OCI-LY7 (cell line): Measurements from ENCODE around the gene FNDC3A. TPM values are rescaled to one million over a fixed set of nuclear protein-coding genes. Genes with fewer than 3 reads are reported as not detected.

Source experiments
- BruUV-seq: library from RNA; stranded (reverse); fragments of 400-500 nt; replicated peaks from 2 replicates; lab custom pipeline; 2021; lab: Mats Ljungman, UMichigan
- CTCF ChIA-PET: fragments of 300-600 bp; sonication (Branson Sonifier 250); formaldehyde crosslinking; loops from one replicate; lab custom pipeline; 2022; ENCODE audit warnings: antibody characterized with exemption; ENCODE audit not compliant: unreplicated experiment; lab: Charles Lee
- POLR2A ChIA-PET: fragments of 300-600 bp; sonication (Branson Sonifier 250); formaldehyde crosslinking; loops from one replicate; lab custom pipeline; 2022; ENCODE audit warnings: antibody characterized with exemption; lab: Charles Lee
- DNase-seq: peaks from one replicate; pipeline ENCODE4 v3.0.0-alpha.2; 2015; ENCODE audit warnings: low spot score
- H2AFZ ChIP-seq: fragments of 200-600 bp; sonication (generic), shearing (Covaris generic); 2 replicates; pipeline ENCODE4 v1.6.1; 2014; ENCODE audit warnings: mild to moderate bottlenecking, antibody characterized with exemption, low read length, moderate library complexity
- H3K27ac ChIP-seq: fragments of 200-600 bp; sonication (generic); 2 replicates; pipeline ENCODE4 v1.5.1; 2014; ENCODE audit warnings: mixed run types, low read depth, mild to moderate bottlenecking, moderate library complexity, low read length, inconsistent platforms; ENCODE audit not compliant: poor library complexity, severe bottlenecking
- H3K36me3 ChIP-seq: fragments of 200-600 bp; sonication (generic); 2 replicates; pipeline ENCODE4 v1.6.1; 2014; ENCODE audit warnings: mild to moderate bottlenecking, antibody characterized with exemption, low read length, moderate library complexity, mixed read lengths; ENCODE audit not compliant: insufficient read depth
- H3K4me1 ChIP-seq: fragments of 200-600 bp; sonication (generic); 2 replicates; pipeline ENCODE4 v1.5.1; 2014; ENCODE audit warnings: mild to moderate bottlenecking, low read length; ENCODE audit not compliant: insufficient read depth, poor library complexity, severe bottlenecking
- H3K4me2 ChIP-seq: fragments of 200-600 bp; sonication (generic); 2 replicates; pipeline ENCODE4 v1.6.1; 2014; ENCODE audit warnings: mild to moderate bottlenecking, low read length
- H3K4me3 ChIP-seq: fragments of 200-600 bp; sonication (generic); 2 replicates; pipeline ENCODE4 v1.5.1; 2014; ENCODE audit warnings: mild to moderate bottlenecking, low read depth, low read length; ENCODE audit not compliant: poor library complexity, severe bottlenecking
- H3K79me2 ChIP-seq: fragments of 200-600 bp; sonication (generic); 2 replicates; pipeline ENCODE4 v1.6.1; 2016; ENCODE audit warnings: low read depth, mild to moderate bottlenecking, low read length, moderate library complexity, mixed read lengths; ENCODE audit not compliant: insufficient read depth
- H3K9me2 ChIP-seq: fragments of 200-600 bp; sonication (generic); 2 replicates; pipeline ENCODE4 v1.6.1; 2016; ENCODE audit warnings: mild to moderate bottlenecking, low read length, mixed read lengths; ENCODE audit not compliant: insufficient read depth
- H3K9me3 ChIP-seq: fragments of 200-600 bp; sonication (generic); 2 replicates; pipeline ENCODE4 v1.6.1; 2014; ENCODE audit warnings: mild to moderate bottlenecking, mixed run types, low read length, mixed read lengths
- H4K20me1 ChIP-seq: fragments of 200-600 bp; sonication (generic); 2 replicates; pipeline ENCODE4 v1.6.1; 2014; ENCODE audit warnings: mild to moderate bottlenecking, antibody characterized with exemption, low read length, moderate library complexity, mixed read lengths; ENCODE audit not compliant: insufficient read depth
- EZH2phosphoT487 ChIP-seq: fragments of 200-600 bp; sonication (generic); IDR thresholded peaks from 2 replicates; pipeline ENCODE4 v1.6.1; 2018; ENCODE audit warnings: low read depth, borderline replicate concordance, mild to moderate bottlenecking, mixed run types, antibody characterized with exemption, low read length, moderate library complexity, mixed read lengths
- intact Hi-C: fragments of 100-400 bp; cut with micrococcal nuclease; formaldehyde crosslinking; loops from one replicate; pipeline ENCODE4 v1.10.0; 2022; ENCODE audit not compliant: unreplicated experiment
- total RNA-seq, 2 experiments: library from RNA; depleted of rRNA in 1 of 2; stranded (reverse); fragments of >200 nt in 1 of 2; shearing (Covaris generic) in 1 of 2; gene quantifications; 2 replicates each; pipeline ENCODE4 v1.2.3, GENCODE V29; 2014 to 2022
- TF ChIP-seq, protein P1 (sequence below): fragments of 200-600 bp; sonication (generic); conservative IDR thresholded peaks from 2 replicates; pipeline ENCODE4 v1.5.1; 2014; ENCODE audit warnings: mild to moderate bottlenecking, antibody characterized with exemption, low read length, moderate library complexity, mixed read lengths

FNDC3A gene
- total RNA-seq, 2 experiments from 2014 or later = 38.7 to 59.6 TPM

DNA sequence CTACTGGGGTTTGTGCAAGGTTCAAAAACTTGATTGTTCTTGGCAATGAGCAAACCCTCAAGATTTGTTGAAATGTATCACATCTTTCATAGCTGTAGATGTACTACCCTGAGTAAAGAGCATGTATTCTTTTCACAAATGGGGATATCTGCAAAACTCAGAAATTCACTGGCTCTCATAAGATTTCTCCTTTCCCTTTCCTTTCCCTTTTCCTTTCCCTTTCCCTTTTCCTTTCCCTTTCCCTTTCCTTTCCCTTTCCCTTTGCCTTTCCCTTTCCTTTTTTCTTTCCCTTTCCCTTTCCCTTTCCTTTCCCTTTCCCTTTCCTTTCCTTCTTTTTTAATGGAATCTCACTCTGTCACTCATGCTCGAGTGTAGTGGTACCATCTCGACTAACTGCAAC is 69.1 kb downstream of the FNDC3A start:
- POLR2A ChIA-PET = interaction anchor here (0.7 kb wide), 3 partner anchors 22 to 625 kb away, joined by 3 to 5 read pairs (median 3); partner anchors contain the start of gene FNDC3A
- H3K9me3 ChIP-seq = no peaks in the 10 kb centered on the region
- no peak for DNase-seq
- no peak overlapping the region for H2AFZ ChIP-seq
- BruUV-seq = no TSS peak
- no peaks in the 10 kb centered on the region for H3K4me1 ChIP-seq
- H3K9me2 ChIP-seq = no peaks in the 10 kb centered on the region
- no peaks in the 10 kb centered on the region; the same call in 1 of the 2 replicates for H3K79me2 ChIP-seq
- no peaks in the 10 kb centered on the region for H4K20me1 ChIP-seq
- intact Hi-C loops = no loop called here
- H3K27ac ChIP-seq = no peak overlapping the region
- TF ChIP-seq, protein P1, sequence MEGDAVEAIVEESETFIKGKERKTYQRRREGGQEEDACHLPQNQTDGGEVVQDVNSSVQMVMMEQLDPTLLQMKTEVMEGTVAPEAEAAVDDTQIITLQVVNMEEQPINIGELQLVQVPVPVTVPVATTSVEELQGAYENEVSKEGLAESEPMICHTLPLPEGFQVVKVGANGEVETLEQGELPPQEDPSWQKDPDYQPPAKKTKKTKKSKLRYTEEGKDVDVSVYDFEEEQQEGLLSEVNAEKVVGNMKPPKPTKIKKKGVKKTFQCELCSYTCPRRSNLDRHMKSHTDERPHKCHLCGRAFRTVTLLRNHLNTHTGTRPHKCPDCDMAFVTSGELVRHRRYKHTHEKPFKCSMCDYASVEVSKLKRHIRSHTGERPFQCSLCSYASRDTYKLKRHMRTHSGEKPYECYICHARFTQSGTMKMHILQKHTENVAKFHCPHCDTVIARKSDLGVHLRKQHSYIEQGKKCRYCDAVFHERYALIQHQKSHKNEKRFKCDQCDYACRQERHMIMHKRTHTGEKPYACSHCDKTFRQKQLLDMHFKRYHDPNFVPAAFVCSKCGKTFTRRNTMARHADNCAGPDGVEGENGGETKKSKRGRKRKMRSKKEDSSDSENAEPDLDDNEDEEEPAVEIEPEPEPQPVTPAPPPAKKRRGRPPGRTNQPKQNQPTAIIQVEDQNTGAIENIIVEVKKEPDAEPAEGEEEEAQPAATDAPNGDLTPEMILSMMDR = no peak
- TF ChIP-seq EZH2phosphoT487 = no peak
- H3K4me2 ChIP-seq = no peak overlapping the region
- H3K36me3 ChIP-seq = no peaks in the 10 kb centered on the region
- no peak overlapping the region for H3K4me3 ChIP-seq
- CTCF ChIA-PET = no interaction called here

DNA sequence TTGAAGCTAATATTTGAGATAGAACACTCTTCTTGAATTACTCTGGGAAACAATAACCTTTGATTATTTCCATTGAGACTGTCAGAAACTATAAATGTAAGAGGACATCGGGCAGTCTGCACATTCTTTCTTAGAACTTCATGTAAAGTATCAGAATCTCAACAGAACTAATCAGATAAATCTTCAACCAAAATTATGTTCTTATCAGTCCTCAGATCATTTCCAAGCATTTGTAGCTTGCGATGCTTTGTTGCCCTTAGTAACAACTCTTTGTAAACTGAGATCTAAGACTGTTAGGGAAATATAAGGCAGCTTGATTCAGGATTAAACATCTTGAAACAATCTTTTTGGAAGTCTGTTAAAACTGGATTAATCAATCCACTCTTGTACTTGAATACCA is 70.3 kb downstream of the FNDC3A start:
- TF ChIP-seq EZH2phosphoT487 = no peak
- TF ChIP-seq, protein P1 = no peak
- CTCF ChIA-PET = no interaction called here
- DNase-seq = no peak

DNA sequence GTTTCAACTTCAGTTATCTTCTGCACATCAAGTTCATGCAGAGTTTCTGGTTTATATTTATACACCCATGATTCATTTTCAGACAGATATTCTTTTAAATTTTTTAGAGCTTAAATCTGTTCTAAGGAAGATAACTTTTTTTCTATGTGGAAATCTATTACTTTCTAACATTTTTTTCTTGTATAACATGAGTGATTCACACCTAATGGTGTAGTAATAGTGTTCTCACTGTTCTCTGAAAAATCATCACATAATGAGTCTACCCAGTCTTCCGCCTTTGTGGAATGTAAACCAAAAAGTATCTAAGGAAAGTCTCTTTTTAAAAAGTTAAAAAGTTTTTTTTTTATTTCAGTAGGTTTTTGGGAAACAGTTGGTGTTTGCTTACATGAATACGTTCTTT is 70.8 kb downstream of the FNDC3A start:
- ChIA-PET POLR2A (interaction anchor here (0.6 kb wide), 1 partner anchor 28 kb away, joined by 3 read pairs; no protein-coding TSS in a partner anchor), CTCF (no interaction called here)
- H3K4me3 ChIP-seq = no peak overlapping the region
- H3K4me2 ChIP-seq = no peak overlapping the region
- no peaks in the 10 kb centered on the region for H3K9me3 ChIP-seq
- no peak overlapping the region for H3K27ac ChIP-seq
- TF ChIP-seq, protein P1 = no peak
- TF ChIP-seq EZH2phosphoT487 = no peak
- no peaks in the 10 kb centered on the region for H4K20me1 ChIP-seq
- intact Hi-C loops = no loop called here
- H3K79me2 ChIP-seq = peaks cover 9% of the 10 kb centered on the region; the same call in 1 of the 2 replicates
- no peak overlapping the region for H2AFZ ChIP-seq
- no peaks in the 10 kb centered on the region for H3K4me1 ChIP-seq
- H3K36me3 ChIP-seq = no peaks in the 10 kb centered on the region
- BruUV-seq = no TSS peak
- no peak for DNase-seq
- no peaks in the 10 kb centered on the region for H3K9me2 ChIP-seq

More for the DNA sequence above, 70.3 kb downstream of the FNDC3A start:
- H3K4me3 ChIP-seq = no peak overlapping the region
- intact Hi-C loops = no loop called here
- H3K9me3 ChIP-seq = no peaks in the 10 kb centered on the region
- no peak overlapping the region for H3K27ac ChIP-seq
- H4K20me1 ChIP-seq = no peaks in the 10 kb centered on the region
- H3K9me2 ChIP-seq = no peaks in the 10 kb centered on the region
- H3K4me1 ChIP-seq = no peaks in the 10 kb centered on the region
- POLR2A ChIA-PET = interaction anchor here (0.7 kb wide), 1 partner anchor 24 kb away, joined by 5 read pairs; no protein-coding TSS in a partner anchor
- H3K4me2 ChIP-seq = no peak overlapping the region
- H3K36me3 ChIP-seq = no peaks in the 10 kb centered on the region
- H2AFZ ChIP-seq = no peak overlapping the region
- BruUV-seq = no TSS peak
- H3K79me2 ChIP-seq = peaks cover 4% of the 10 kb centered on the region; the same call in 1 of the 2 replicates
